Hematopoietic multipotent progenitor cell treated with erythropoietin and hydrocortisone succinate and interleukin-3 and kit ligand, for 8 days (in vitro differentiated cells): ENCODE measurements around the gene XYLT1.

Source experiments
- DNase-seq: peaks from one replicate; pipeline ENCODE4 v3.0.0-alpha.2; 2015

The XYLT1 gene

DNA sequence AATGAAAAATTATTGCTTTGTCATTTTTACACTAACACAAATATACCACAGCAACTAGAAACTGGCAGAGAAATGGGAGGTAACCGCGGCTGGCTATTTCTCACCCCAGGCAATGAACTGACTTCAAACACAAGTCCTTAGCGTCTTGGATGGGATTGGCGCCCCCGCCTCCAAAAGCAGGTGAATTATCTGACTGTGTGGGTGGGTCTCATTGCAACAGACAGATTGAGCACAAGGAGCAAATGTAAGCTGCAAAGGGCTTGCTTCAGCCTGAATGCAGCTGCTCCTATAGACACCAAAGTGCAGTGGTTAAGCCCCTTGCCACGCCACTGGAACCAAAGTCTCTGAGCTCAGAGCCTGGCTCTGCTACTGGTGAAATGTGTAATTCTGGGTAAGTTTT, 225.0 kb downstream of the XYLT1 start:
- DNase-seq, result no peak

DNA sequence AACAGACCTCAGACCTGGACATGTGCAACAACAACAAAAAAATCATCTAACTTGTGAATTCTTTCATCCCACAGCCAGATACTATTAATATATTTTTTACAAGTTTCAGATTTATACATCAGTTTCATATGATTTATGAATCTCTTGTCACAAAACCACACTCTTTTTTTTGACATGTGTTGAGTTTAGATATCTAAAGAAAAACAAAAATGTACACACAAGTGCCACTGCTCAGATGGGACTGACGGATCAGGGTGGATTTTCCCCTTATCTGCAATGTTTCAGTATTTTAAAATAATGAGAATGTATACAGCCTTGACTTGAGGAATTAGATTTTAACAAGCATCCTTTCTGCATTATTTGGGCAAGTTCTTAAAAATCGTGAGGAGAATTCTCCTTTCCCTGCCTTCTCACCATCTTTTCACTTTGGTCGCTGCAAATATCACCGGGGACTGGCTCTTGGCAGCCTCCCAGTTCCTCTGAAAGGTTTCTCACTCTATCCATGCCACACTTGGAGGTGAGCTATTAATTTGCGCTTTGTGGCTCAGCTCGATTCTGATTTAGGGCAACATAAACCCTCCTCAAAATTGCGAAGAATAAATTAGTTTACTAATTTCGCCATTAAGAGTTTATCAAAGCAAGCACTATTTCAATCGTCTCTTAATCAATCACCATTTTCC, 225.7 kb downstream of the XYLT1 start:
- no peak for DNase-seq

DNA sequence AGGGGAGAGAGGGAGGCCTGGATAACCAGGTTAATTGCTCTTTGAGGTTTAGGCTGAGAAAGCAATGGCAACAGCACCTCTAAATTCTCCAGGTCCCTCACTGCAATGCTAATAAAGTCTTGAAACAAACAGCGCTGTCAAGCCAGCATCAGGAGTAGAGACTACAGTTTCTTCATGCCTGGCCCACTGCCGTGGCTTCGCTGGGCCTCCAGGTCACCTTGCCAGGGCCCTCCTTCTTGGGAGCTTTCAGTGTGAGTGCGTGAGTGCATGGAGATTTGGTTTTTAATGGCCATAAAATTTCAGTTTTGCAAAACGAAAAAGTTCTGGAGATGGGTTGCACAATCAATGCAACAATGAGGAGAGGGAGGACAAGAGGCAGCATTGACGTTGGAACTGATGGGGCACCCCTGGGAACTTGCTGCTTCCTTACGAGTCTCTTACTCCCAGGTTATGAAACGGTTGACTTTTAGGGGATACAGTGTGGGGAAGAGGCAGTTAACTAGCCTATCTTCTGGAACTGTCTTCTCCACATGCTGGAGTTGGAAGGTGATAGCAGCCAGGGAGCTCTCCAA, 229.4 kb downstream of the XYLT1 start:
- DNase-seq, result no peak

DNA sequence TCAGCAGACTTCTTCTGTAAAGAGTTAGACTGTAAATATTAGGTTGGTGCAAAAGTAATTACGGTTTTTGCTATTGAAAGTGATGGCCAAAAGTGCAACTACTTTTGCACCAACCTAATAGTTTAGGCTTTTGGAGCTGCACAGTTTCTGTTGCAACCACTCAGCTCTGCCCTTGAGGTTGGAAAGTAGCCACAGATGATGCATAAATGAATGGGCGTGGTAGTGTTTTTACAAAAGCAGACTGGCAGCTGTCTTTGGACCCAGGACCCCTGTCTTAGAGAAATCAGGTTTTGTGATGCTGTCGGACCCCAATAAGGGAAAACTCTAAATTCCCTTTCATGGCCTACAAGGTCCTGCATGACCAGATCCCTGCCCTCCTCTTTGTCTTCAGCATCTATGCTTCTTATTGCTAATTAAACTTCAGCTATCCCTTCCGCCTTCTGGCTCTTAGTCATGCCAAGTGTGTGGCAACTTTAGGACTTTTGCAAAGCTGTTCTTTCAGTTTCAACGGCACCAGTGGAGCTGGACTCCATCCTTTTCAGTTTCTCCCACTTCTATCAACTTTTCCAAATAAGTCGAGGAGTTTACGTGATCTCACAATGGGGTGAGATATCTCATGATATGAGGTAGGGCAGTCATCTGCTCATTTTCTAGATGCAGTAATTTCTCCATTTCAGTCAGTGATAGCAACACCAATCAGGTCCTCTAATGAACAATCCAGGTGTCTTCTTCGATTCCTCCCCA, 232.3 kb downstream of the XYLT1 start:
- DNase-seq, result no peak

DNA sequence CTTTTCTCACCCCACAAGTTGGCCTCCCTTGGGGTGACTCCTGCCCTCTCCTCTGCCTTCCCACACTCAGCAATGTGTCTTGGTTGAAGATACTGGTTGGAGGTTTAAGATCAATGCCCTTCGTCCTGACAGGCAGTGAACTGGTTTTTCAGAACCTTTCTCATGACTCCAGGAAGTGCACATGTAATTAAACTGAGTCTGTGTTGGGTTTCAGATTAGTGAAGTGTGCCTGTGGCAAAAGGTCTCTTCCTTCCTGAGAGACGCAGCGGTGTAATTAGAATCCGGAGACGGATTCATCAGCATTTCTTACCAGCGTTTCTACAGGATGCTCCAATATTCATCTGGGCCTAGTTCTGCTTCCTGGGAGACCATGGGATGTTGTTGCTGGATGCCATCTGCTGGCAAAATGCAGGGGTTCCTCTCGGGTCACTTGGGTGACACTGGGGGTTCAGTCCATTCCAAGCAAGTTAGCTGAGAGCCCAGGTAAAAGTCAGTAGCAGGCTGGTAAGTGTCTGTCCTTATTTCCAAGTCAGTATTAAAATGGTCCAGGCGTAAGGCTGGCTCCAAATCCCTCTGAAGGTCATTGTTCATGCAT, 233.3 kb downstream of the XYLT1 start:
- DNase-seq, result no peak

DNA sequence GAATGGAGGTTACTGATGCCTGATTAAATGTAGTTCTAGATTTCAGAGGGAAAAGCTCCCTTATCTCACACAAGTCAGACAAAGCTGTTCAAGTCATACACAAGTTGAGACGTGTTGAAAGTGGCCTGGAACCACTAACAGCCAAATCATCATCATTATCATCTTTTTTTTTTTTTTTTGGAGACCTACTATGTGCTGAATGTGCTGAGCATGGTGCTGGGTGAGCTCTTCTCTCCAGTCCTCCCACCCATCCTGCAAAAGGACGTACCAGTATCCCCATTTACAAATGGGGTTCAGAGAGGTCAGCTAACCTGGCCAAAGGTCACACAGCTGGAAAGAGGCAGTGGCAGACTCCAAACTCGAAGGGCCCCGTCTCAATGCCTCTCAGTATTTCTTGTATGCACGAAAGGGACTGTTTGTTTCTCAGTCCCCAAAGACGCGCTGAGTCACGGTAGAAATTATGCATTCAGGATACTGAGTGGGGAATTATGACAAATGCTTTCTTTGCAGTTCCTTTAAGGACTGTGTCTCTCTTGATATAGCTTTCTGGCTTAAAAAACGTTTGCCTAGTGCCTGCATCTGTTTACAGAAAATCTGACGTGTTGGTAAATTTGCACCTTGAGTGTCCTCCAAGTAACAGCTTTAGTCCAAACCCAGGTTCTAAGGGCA, 235.5 kb downstream of the XYLT1 start:
- no peak for DNase-seq

DNA sequence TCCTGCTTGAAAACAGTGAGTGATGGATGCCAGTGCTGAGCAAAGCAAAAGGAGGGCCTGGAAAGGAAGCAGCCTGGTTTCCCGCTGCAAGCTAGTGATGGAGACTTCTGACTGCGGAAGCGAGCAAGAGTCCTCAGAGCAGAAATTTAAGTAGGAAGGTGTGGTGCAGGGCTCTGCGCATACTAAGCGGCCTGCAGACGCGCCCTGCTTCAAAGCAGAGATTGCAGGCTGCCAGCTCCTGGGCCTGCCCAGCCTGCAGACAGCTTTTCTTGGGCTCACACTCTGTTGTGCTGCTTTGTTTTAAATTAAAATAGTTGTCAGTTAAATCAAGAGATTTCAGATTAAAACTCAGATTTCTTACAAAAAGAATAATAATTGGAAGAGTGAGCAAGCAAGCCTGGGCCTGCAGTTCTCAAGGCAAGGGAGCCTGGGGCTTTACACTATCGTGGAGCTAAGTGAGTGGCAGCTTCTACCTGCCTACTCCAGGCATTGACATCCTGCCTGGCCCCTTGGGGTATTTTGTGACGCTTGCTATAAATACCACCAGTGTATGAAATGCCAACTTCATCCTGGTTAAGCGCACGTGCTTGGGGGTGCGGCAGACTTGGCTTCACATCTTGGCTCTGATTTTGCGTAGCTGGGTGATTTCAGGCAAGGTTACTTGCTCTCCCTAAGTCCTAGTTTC, 237.3 kb downstream of the XYLT1 start:
- DNase-seq, result no peak

DNA sequence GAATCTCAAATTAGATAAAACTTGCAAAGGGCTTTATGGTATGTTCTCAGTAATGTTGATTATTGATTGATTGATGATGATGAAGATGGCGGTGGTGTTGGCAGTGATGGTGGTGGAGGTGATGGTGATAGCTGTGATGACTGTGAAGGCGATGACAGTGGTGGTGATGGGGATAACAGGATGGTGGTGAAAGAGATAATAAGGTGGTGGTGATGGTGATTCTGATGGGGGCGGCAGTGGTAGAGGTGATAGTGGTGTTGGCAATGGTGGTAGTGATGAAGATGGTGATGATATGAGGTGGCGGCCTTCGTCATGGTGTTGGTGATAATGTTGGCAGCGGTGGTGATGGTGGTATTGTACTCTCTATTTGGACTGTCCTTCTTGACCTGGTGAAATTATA, 238.3 kb downstream of the XYLT1 start:
- DNase-seq, result no peak

DNA sequence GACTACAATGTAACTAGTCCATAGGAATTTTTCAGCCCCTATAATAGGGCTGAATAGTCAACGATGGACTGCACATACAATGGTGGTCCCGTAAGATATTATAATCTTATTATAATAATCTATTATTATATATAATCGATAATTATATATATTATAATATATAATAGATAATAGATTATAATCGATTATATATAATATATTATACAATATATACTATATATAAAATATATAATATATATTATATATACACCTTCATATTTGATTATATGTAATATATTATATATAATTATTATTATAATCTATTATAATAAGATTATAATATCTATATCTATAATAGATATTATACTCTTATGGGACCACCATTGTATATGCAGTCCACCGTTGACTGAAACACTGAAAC, 238.8 kb downstream of the XYLT1 start:
- DNase-seq, result no peak

DNA sequence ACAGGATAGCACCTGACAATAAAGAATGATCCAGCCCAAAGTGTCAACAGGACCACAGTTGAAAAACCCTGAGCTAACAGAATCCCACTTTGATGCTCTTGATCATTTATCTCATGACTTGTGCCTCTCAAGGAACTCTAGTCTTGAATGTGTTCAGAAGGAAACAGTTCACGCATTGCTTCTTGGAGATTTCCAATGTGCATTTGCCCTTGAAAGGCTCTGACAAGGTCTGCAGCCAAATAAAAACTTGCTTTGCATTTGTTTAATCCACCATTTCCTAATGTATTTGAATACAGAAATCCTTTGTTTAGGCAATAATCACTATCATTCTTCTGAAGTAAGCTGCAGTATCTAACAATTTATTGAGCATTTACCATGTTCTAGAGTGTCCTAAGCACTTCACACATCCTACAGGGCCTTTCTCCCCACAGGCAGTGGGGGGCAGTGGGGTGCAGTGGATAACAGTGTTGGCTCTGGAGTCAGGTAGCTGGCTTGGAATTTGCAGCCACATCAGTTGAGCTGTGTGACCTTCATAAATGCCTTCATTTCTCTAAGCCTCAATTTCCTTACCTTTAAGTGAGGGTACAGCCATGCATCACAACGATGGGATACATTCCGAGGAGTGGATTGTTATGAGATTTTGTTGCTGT, 239.7 kb downstream of the XYLT1 start:
- no peak for DNase-seq

DNA sequence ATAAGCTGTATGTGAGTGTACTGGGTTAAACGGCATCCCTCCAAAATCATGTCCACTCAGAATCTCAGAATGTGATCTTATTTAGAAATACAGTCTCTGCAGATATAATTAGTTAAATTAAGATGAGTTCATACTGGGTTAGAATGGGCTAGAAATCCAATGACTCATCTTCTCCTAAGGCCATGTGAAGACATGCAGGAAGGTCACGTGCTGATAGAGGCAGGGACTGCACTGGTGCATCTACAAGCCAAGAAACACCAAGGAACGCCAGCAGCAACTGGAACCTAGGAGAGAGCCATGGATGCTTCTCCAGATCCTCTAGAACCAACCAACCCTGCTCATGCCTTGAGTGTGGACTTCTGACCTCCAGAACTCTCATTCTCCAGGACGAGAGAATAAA, 241.0 kb downstream of the XYLT1 start:
- no peak for DNase-seq

DNA sequence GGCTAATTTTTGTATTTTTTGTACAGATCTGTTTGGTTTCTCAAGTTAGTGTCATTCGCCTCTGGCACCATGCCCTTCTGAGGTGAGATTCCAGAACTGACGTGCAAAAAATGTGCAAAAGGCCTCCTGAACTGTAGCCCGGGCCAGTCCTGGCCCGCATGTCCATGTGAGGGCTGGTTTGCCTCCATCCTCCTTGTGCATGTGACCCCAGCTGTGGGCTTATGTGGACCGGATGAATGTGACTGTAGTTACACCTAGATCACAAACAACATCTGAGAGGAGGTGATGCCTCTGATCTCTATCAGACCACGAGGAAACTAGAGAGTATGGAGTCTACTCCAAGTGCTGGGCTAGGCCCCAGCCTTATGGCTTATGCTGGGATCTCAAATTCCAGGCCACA, 241.6 kb downstream of the XYLT1 start:
- DNase-seq, result no peak

DNA sequence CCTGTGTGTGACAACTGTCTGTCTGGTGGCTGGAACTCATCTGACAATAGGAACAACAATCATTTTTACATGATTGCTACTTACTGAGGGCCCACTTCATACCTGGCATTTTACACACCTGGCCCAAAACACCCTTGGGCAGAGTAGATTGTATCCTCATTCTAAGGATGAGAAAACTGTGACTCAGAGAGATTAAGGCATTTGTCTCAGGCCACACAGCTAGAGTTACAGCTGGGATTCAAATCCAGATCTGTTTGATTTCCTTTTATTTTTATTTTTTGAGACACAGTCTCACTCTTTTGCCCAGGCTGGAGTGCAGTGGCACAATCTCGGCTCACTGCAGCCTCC, 242.1 kb downstream of the XYLT1 start:
- no peak for DNase-seq

DNA sequence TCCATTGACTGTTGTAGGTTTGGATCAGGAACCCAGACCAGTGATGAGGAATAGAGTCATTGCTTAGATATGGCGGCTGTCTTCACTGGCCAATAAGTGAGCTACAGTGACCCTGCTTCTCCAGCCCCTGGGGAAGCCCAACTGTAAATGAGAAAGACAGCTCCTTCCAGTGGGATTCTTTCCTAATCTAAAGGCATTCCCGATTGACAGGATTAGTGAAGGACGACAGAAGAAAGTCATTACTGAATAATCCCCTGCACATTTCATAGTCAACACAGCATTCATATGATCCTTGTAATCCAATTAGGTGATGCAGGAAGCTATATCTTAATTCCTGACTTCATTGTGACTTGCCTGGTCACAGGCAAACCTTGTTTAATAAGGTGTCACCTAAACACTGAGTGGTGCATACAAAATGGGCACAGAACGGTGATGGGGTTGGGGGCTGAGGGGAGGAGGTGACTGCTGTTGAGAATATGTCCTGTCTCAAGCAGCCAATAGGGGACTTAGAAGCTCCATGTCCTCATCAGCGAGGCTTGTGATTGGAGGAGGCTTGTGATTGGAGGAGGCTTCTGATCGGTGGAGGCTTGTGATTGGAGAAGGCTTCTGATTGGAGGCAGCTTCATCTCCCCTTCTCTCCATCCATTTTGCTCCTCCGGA, 242.6 kb downstream of the XYLT1 start:
- DNase-seq, result no peak

DNA sequence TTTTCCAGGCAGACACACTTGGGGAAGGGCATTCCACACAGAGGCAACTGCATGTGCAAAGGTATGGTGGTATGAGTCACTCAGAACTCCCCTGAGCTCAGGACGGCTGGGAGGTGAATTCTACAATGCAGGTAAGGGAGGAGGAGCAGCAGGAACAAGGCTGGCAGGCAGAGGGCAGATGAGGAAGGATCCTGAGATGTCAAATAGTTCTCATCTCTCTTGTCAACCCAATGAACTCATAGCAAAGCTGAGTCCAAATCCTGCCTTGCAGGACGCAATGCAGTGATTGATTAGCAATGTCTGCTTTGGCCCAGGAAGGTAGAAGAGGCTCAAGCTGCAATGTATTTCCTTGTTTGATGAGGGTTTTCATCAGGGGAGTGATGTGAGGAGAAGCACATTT, 243.5 kb downstream of the XYLT1 start:
- no peak for DNase-seq

DNA sequence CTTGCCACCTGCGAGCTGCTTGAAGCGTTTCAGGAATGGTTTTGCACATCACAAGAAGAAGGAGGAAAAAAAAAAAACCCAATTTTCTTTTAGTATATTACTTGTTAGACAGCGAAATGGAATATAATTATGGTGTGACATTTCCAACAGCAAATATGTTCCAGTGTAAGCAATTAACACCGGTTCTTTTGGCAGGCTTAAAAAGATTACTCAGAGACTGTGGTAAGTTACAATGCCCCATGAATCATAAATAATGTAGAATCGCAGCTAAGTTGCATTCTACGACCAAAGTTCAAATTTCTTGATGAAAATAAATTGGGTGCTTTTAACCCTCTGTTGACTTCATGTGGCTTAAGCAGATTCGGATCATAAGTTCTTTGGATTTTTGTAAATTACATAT, 245.2 kb downstream of the XYLT1 start:
- no peak for DNase-seq

DNA sequence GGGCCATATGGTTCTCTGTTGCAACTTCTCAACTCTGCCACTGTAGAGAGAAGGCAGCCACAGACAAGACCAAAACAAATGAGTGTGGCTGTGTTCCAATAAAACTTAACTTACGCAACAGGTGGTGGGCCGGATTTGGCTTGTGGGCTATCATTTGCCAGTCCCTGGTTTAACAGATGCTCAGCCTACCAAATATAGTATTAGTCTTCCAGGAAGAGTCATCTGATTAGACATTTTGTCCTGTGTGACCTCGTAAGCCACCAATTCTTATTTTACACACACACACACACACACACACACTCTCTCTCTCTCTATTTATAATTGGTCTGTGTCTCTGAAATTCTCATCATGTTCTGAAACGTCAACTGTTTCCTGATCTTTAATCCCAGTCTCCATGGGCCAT, 245.9 kb downstream of the XYLT1 start:
- DNase-seq, result peak; percentile 56

DNA sequence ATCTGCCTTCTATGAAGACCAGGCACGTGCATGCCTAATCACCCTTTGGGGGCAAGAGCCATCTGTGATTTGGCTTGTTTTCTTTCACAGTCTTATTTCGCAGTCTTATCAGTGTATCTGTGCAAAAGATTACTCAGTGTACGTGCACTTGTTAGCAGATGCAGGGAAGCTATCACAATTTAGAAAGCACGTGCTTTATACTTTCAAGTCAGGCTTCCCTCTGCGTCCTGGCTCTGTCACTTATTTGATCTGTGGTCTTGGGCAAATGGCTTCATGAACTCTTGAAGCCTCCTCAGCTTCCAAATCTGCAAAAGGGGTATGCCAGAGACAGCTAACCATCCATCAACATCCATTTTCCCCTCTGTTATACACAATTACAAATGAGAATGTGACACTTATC, 246.4 kb downstream of the XYLT1 start:
- DNase-seq, result no peak

DNA sequence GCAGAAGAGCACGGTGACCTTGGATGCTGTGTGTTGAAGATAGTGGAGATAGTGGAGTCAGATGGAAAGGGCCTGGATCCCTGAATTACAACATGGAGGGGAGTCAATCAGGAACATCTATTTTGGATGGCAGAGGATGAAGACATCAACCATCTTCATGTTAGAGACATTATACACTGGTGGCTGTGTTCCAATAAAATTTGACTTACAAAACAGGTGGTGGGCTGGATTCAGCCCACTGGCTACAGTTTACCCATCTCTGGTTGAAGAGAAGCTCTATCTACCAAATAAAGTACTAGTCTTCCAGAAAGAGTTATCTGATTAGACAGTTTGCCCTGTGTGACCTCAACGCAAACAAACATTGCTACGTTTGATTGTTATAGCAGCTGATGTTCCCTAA, 247.2 kb downstream of the XYLT1 start:
- DNase-seq, result no peak

DNA sequence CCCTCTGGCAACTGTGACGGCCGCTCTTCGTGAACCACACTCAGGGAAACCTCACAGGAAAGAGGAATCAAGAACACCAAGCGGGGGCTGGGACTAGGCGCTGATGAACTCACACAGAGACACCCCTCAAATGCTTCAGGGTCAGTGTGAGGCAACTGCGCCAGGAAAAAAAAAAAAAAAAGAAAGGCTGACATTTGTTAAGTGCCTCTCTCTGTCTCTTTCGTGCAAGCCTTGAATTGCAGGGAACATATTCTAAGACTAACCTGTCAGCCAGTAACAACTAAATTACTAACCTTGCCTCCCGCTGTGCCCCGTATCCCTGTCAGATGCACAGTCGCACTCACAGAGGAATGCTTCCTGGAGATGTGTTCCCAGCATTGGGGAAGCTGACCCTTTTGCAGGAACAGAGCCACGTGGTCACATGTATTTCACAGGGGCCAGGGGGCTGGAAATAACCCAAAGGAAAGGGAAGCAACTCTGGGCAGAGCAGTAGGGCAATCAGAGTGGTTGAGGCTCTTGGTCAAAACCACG, 247.8 kb downstream of the XYLT1 start:
- no peak for DNase-seq

DNA sequence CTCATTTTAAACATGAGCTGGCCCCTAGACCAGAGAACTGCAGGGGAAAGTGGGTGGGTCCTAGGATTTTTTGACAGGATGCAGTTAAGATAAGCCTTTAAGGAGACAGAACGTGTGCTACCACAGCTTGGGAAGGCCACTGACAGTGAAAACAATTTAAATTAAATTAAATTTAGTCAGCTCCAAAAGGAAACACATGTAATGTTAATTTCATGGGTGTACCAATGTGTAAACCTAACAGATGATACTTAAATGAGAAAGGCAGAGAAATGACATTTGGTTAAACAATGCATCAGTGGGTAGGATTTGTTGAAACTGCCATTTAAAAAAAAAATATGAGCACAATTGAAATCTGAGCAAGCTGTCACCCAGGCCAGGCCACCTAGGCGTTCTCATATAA, 250.8 kb downstream of the XYLT1 start:
- no peak for DNase-seq

DNA sequence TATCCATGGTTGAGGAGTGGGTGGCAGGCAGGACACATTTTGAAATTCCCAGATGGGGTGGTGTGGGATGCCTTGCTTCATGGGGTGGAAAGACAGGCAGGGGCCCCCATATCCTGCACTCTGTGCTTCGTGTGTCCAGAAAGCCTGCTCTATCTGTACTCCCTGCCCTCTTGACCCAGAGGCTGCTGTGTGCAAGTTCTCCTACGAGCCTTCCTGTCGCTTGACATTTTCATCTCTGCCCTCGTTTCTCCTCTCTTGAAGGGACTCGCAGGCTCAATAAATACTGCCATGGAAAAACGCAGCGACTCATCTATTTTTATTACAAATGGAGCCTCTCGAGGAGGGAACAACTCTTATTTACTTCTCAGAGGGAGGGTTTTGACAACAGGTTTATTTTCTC, 254.8 kb downstream of the XYLT1 start:
- DNase-seq, result no peak
